Neutrophil (primary cell): ENCODE results near the gene MLLT11.

ENCODE experiments used
- H3K27ac ChIP-seq: fragments of 200-600 bp; sonication (generic); 2 replicates; pipeline ENCODE4 v1.5.1; 2016; ENCODE audit warnings: mild to moderate bottlenecking, moderate library complexity
- H3K27me3 ChIP-seq: fragments of 200-600 bp; sonication (generic); 2 replicates; pipeline ENCODE4 v1.6.0; 2016; ENCODE audit warnings: mild to moderate bottlenecking
- H3K36me3 ChIP-seq: fragments of 200-600 bp; sonication (generic); 2 replicates; pipeline ENCODE4 v1.5.1; 2017
- H3K4me1 ChIP-seq, 2 experiments: fragments of 200-600 bp in 1 of 2; sonication (generic) in 1 of 2; 1 replicate in 1 of 2; 2 replicates in 1 of 2; pipeline versions ENCODE4 v1.5.1 to v1.6.1; 2013 to 2016; ENCODE audit warnings: low read depth in 1 of 2, low read length in 1 of 2, mild to moderate bottlenecking in 1 of 2, moderate library complexity in 1 of 2; ENCODE audit not compliant: control insufficient read depth in 1 of 2, insufficient read depth in 1 of 2
- H3K4me3 ChIP-seq, 2 experiments: fragments of 200-600 bp in 1 of 2; sonication (generic) in 1 of 2; 1 replicate in 1 of 2; 2 replicates in 1 of 2; pipeline ENCODE4 v1.5.1; 2013 to 2016; ENCODE audit warnings: low read depth in 1 of 2, low read length in 1 of 2, mild to moderate bottlenecking in 1 of 2, moderate library complexity in 1 of 2
- H3K9me3 ChIP-seq: fragments of 200-600 bp; sonication (generic); 2 replicates; pipeline ENCODE4 v1.5.1; 2016
- TF ChIP-seq, protein P1 (sequence below): fragments of 200-600 bp; sonication (generic); IDR thresholded peaks from 2 replicates; pipeline ENCODE4 v1.5.1; 2016; ENCODE audit warnings: antibody characterized with exemption

The MLLT11 gene

DNA sequence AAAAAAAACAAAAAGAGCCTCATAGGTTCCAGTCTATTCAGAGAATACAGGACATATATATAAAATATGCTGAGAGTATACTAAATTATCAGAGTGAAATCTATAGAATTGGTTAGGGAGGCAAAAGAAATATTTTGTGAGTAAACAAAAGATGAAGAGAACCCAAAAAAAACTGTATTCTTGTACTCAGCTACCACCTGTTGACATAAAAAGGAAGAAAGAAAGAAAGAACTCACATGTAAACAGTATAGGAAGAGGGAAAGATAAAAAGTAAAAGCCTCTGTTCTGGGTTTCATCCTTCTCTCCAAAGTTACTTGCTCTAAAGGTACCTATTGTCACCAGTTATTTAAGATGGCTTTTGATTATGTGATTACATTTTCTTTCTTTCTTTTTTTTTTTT lies 33.7 kb upstream of the MLLT11 start:
- no peaks in the 10 kb centered on the region for H3K27me3 ChIP-seq
- peaks cover 49% of the 10 kb centered on the region for H3K36me3 ChIP-seq
- H3K27ac ChIP-seq = peak overlapping the region; percentile 29
- TF ChIP-seq, protein P1, sequence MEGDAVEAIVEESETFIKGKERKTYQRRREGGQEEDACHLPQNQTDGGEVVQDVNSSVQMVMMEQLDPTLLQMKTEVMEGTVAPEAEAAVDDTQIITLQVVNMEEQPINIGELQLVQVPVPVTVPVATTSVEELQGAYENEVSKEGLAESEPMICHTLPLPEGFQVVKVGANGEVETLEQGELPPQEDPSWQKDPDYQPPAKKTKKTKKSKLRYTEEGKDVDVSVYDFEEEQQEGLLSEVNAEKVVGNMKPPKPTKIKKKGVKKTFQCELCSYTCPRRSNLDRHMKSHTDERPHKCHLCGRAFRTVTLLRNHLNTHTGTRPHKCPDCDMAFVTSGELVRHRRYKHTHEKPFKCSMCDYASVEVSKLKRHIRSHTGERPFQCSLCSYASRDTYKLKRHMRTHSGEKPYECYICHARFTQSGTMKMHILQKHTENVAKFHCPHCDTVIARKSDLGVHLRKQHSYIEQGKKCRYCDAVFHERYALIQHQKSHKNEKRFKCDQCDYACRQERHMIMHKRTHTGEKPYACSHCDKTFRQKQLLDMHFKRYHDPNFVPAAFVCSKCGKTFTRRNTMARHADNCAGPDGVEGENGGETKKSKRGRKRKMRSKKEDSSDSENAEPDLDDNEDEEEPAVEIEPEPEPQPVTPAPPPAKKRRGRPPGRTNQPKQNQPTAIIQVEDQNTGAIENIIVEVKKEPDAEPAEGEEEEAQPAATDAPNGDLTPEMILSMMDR = no peak
- no peak overlapping the region for H3K4me3 ChIP-seq
- no peaks in the 10 kb centered on the region for H3K9me3 ChIP-seq
- peaks cover 8 to 9% of the 10 kb centered on the region in 2 experiments for H3K4me1 ChIP-seq

DNA sequence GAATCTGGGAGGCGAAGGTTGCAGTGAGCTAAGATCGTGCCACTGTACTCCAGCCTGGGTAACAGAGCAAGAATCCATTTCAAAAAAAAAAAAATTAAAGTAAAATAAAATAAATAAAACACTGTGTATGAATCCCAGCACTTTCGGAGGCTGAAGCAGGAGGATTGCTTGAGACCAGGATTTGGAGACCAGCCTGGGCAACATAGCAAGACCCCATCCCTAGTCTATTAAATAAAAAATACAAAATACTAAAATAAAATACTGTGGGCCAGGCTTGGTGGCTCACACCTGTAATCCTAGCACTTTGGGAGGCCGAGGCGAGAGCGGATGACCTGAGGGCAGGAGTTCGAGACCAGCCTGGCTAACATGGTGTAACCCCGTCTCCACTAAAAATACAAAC lies 28.0 kb upstream of the MLLT11 start:
- TF ChIP-seq, protein P1 = no peak
- Histone ChIP-seq H3K27me3 (no peaks in the 10 kb centered on the region), H3K36me3 (peaks cover 66% of the 10 kb centered on the region), H3K4me1 (no peaks in the 10 kb centered on the region), H3K9me3 (no peaks in the 10 kb centered on the region), H3K27ac (no peak overlapping the region), H3K4me3 (no peak overlapping the region)

DNA sequence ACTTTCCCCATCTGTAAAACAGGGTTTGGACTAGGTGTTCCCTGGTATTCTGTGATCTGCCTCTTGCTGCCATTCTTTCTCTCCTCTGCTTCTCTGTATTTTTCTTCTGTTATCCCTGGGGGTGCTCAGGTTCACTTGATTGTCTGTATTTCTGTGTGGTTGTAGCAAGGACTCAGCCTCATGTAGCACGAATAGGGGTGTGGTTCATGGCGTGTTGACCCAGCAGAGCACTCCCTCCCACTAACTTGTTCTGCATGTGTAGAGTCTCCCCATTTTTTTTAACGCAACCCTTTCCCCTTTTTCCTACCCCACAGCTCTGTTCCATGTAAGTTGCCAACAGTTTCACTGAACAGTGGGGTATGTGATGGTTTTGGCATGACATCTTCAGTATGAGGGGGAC lies 25.0 kb upstream of the MLLT11 start:
- Histone ChIP-seq H3K4me1 (no peaks in the 10 kb centered on the region), H3K36me3 (peaks cover 39% of the 10 kb centered on the region), H3K4me3 (no peak overlapping the region), H3K27ac (no peak overlapping the region), H3K27me3 (no peaks in the 10 kb centered on the region), H3K9me3 (no peaks in the 10 kb centered on the region)
- TF ChIP-seq, protein P1 = no peak

DNA sequence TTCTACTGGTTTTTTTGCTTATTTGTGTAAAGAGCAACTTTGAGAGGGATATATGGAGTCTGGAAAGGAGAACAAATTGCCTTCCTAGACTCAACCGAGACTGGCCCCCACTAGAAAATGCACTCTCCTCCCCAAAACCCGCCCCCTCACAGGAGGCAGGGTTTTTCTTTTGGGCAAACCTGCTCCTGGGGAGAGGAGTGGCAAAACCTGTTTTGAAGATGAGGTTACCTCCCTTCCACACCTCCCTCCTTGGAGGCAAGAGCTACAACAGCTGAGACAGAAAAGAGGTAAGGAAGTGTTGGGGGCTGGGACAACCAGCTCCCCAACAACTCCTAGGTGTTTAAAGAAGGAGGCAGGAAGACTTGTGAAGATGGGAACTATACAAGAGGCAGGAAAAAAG lies 23.8 kb upstream of the MLLT11 start, which contains the start of gene BNIPL:
Gene BNIPL (plus strand): TSS at position 231 of the 400 bp plus-strand sequence. CDS start 140 bp downstream, at position 371.
- H3K4me1 ChIP-seq = no peaks in the 10 kb centered on the region
- peaks cover 29% of the 10 kb centered on the region for H3K36me3 ChIP-seq
- H3K27ac ChIP-seq = no peak within 1 kb of the TSS
- H3K4me3 ChIP-seq = no peak within 1 kb of the TSS
- H3K9me3 ChIP-seq = no peaks in the 10 kb centered on the region
- no peaks in the 10 kb centered on the region for H3K27me3 ChIP-seq
- TF ChIP-seq, protein P1 = no peak

DNA sequence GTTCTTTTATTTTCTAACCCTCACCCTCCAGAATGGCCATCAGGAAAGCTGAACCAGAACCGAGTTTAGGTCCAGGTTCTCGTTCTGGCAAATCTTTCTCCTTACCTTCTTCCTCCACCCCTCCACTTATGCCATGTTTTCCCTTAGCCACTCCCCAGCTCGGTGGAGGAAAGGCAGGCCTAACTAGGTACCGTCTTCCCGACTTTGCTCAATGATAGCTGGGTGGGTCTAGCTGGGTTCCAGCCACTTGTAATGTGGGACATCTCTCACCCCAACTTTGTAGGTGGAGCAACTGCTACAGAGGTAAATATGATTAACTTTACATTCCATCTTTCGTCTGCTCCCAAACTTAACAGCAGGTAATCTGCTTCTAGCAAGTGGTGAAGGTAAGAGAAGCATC lies 23.2 kb upstream of the MLLT11 start:
- Histone ChIP-seq H3K4me3 (no peak overlapping the region), H3K4me1 (no peaks in the 10 kb centered on the region)

More for the DNA sequence above, 23.2 kb upstream of the MLLT11 start:
- Histone ChIP-seq H3K27ac (no peak overlapping the region), H3K27me3 (no peaks in the 10 kb centered on the region), H3K36me3 (peaks cover 23% of the 10 kb centered on the region), H3K9me3 (no peaks in the 10 kb centered on the region)
- TF ChIP-seq, protein P1 = no peak
